ENCODE data around the gene ACVR2A.
A peak's percentile ranks its signal among the peaks of the same experiment; 100 is the strongest.

ACVR2A gene

DNA sequence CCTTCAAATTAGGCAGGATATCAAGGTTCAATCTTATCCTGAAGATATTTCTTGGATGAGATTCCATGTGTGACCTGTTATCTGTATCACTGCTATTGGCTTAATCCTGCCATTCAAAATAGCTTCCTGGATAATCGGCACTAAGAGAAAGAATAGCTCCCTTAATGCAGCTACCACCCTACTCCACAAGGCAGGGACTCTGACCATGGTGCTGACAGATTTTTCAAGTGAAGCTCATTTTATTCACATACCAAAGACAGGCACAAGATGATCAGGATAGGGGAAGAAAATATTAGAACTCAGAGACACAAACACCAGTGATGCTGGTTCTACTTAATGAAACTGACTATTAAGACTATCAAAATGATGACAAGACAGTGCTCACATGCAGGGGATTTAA, 100.8 kb downstream of the ACVR2A start:
- in situ Hi-C loops (cut with HindIII; ENCODE audit: low pct_unique_long_range_greater_than_20kb, low sequenced_read_pairs), result no loop called here
- DNase-seq (ENCODE audit: low read depth in 1 of 2, low spot score in 1 of 2), result peak in 1 of 2 experiments; percentile 17
- TF ChIP-seq JUND (IDR thresholded peaks at IDR 0.05; ENCODE audit: low read depth), result no peak

DNA sequence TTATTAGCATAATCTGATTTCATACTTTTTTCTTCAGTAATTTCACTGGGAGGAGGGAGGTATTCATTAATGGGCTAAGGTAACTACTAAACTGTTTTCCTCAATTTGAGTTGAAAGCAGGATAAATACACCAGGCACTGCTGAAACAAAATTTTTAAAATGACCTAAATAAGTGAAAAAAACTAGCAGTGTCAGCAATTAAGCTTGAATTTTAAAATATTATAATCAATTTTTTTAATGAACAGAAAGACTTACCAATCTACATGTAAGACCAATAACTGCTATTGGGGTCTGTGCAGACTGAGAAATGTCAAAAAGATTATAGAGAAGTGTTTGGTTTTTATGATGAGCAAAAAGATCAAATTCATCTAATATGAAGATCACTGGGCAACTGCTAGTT, 107.3 kb downstream of the ACVR2A start:
- DNase-seq (ENCODE audit: low read depth in 1 of 2, low spot score in 1 of 2), result no peak
- TF ChIP-seq JUND (IDR thresholded peaks at IDR 0.05; ENCODE audit: low read depth), result no peak
- in situ Hi-C loops (cut with HindIII; ENCODE audit: low pct_unique_long_range_greater_than_20kb, low sequenced_read_pairs), result no loop called here

DNA sequence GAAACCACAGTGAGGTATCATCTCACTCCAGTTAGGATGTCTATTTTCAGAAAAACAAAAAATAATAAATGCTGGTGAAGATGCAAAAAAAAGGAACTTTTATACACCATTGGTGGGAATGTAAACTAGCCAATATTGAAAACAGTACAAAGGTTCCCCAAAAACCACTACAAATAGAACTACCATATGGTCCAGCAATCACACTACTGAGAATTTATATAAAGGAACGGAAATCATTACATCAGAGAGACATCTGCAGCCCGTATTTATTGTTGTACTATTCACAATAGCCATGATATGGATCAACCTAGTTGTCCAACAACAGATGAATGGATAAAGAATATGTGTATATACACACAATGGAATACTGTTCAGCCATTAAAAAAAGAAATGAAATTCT, 123.7 kb downstream of the ACVR2A start:
- DNase-seq (ENCODE audit: low read depth in 1 of 2, low spot score in 1 of 2), result no peak
- in situ Hi-C loops (cut with HindIII; ENCODE audit: low pct_unique_long_range_greater_than_20kb, low sequenced_read_pairs), result no loop called here
- no peak for TF ChIP-seq JUND (IDR thresholded peaks at IDR 0.05; ENCODE audit: low read depth)

DNA sequence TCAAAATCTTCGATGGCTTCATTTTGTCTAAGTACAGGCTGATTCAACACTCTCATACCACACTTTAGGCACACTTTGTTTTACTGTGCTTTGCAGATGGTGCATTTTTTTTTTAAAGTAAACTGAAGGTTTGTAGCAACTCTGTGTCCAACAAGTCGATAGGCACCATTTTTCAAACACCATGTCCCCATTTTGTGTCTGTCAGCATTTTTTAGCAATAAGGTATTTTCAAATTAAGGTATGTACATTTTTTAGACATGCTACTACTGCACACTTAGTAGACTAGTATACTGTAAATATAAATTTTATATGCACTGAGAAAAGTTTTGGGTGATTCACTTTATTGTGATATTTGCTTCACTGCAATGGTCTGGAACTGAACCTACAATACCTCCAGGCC, 131.3 kb downstream of the ACVR2A start:
- in situ Hi-C loops (cut with HindIII; ENCODE audit: low pct_unique_long_range_greater_than_20kb, low sequenced_read_pairs), result no loop called here
- TF ChIP-seq JUND (IDR thresholded peaks at IDR 0.05; ENCODE audit: low read depth), result no peak
- no peak for DNase-seq (ENCODE audit: low read depth in 1 of 2, low spot score in 1 of 2)

DNA sequence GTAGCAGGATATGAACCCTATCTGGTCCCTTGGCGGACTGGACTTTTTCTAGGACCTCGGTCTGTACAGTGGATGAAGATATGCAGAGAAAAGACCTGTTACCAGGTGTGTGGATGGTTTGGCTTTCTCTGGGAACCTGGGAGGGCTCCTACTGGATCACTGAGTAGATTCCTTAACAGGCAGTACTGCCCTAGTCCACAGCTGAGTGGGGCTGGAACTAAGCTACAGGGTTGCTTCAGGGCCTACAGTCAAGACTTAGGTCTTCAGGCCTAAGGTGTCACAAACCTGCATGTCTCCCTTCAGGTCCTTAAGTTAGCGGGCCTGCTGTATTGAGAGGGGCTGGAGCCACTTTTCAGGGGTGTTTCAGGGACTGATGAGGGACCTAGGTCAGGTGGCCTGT, 132.8 kb downstream of the ACVR2A start:
- no peak for DNase-seq (ENCODE audit: low read depth in 1 of 2, low spot score in 1 of 2)
- no peak for TF ChIP-seq JUND (IDR thresholded peaks at IDR 0.05; ENCODE audit: low read depth)
- in situ Hi-C loops (cut with HindIII; ENCODE audit: low pct_unique_long_range_greater_than_20kb, low sequenced_read_pairs), result no loop called here

Measured in T47D (cell line).